ENCODE data around the gene RPL38. TPM values are rescaled to one million over a fixed set of nuclear protein-coding genes. Genes with fewer than 3 reads are reported as not detected.

The RPL38 gene
- total and polyA plus RNA-seq, 2 donors (not counting 1 experiment from before 2014, with no cell fraction given) = 722 to 1,550 TPM

GRCh38 chr17:74231928-74232907, 28.7 kb downstream of the RPL38 start:
- DNase-seq (no peak), ATAC-seq (ENCODE audit: low read depth) (no peak)
- ChIA-PET POLR2A (interaction anchor here (0.6 kb wide), 1 partner anchor 1042 kb away, joined by 5 read pairs; no protein-coding TSS in a partner anchor), CTCF (interaction anchor here (0.5 kb wide), 1 partner anchor 12 kb away, joined by 3 read pairs; no protein-coding TSS in a partner anchor)
- Mint-ChIP-seq H3K9me3 (ENCODE audit: insufficient read depth) (no peaks in the 10 kb centered on the region), H3K4me1 (peaks cover 15% of the 10 kb centered on the region), H3K4me3 (no peak overlapping the region), H3K27ac (no peak overlapping the region), H3K27me3 (no peaks in the 10 kb centered on the region)
- TF ChIP-seq EZH2 (IDR thresholded peaks at IDR 0.05; ENCODE audit: borderline replicate concordance, insufficient read depth, low read depth, low read length, poor library complexity, severe bottlenecking) = no peak
- TF ChIP-seq CTCF (IDR thresholded peaks at IDR 0.05) = no peak
- Histone ChIP-seq H3K27ac (ENCODE audit: low read length in 2 of 2) (no peak overlapping the region), H3K79me2 (ENCODE audit: control insufficient read depth, insufficient read depth, low read length) (no peaks in the 10 kb centered on the region), H3K27me3 (replicated peaks in 1 of 4; ENCODE audit: control extremely low read depth in 1 of 4, control insufficient read depth in 3 of 4, insufficient read depth in 4 of 4, low read length in 3 of 4) (no peaks in the 10 kb centered on the region), H3K4me3 (ENCODE audit: control extremely low read depth in 1 of 5, extremely low read depth in 1 of 5, insufficient read depth in 1 of 5, low read depth in 2 of 5, low read length in 4 of 5) (no peak overlapping the region), H2AFZ (ENCODE audit: insufficient read depth, low read depth, low read length, poor library complexity, severe bottlenecking) (no peak overlapping the region), H3K4me1 (ENCODE audit: control insufficient read depth in 2 of 2, insufficient read depth in 2 of 2, low read length in 2 of 2) (peaks cover 12 to 17% of the 10 kb centered on the region in 2 donors), H4K20me1 (ENCODE audit: control insufficient read depth, insufficient read depth, low read length, poor library complexity, severe bottlenecking) (no peaks in the 10 kb centered on the region), H3K36me3 (replicated peaks in 1 of 2; ENCODE audit: control extremely low read depth in 1 of 2, control insufficient read depth in 1 of 2, extremely low read depth in 1 of 2, insufficient read depth in 2 of 2, low read length in 1 of 2) (no peaks in the 10 kb centered on the region), H3K9ac (ENCODE audit: low read length) (no peak overlapping the region), H3K4me2 (replicated peaks; ENCODE audit: low read depth, low read length, poor library complexity, severe bottlenecking) (no peak overlapping the region), H3K9me3 (ENCODE audit: control extremely low read depth in 1 of 3, control insufficient read depth in 2 of 3, insufficient read depth in 1 of 3, low read length in 2 of 3) (no peaks in the 10 kb centered on the region)
- 94% methylated on average over 17 of the region's 17 CpGs for WGBS (ENCODE audit: insufficient coverage)
- intact Hi-C loops (cut with micrococcal nuclease) = no loop called here

DNA sequence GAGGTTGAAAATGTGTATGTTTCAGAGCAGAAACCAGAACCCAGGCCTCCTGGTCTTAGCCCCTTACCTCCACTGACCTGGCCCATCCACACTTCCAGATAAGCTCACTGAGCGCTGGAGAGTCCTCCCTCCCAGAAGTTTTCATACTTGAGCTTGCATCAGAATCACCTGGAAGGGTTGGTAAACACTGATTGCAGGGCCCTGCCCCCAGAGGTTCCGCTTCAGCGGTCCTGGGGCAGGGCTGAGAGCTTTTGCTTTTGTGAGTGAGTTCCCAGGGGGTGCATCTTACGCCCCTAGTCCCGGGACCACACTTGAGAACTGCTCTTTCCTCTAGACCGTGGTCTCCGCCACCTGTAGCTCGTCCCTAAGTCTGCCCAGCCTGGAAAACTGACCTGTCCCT, 30.5 kb downstream of the RPL38 start:
- Histone ChIP-seq H3K36me3 (replicated peaks in 1 of 2; ENCODE audit: control extremely low read depth in 1 of 2, control insufficient read depth in 1 of 2, extremely low read depth in 1 of 2, insufficient read depth in 2 of 2, low read length in 1 of 2) (no peaks in the 10 kb centered on the region), H3K4me3 (ENCODE audit: control extremely low read depth in 1 of 5, extremely low read depth in 1 of 5, insufficient read depth in 1 of 5, low read depth in 2 of 5, low read length in 4 of 5) (no peak overlapping the region), H3K79me2 (ENCODE audit: control insufficient read depth, insufficient read depth, low read length) (no peaks in the 10 kb centered on the region), H2AFZ (ENCODE audit: insufficient read depth, low read depth, low read length, poor library complexity, severe bottlenecking) (no peak overlapping the region), H3K4me2 (replicated peaks; ENCODE audit: low read depth, low read length, poor library complexity, severe bottlenecking) (peak overlapping the region; percentile 71), H3K27me3 (replicated peaks in 1 of 4; ENCODE audit: control extremely low read depth in 1 of 4, control insufficient read depth in 3 of 4, insufficient read depth in 4 of 4, low read length in 3 of 4) (no peaks in the 10 kb centered on the region), H3K9me3 (ENCODE audit: control extremely low read depth in 1 of 3, control insufficient read depth in 2 of 3, insufficient read depth in 1 of 3, low read length in 2 of 3) (no peaks in the 10 kb centered on the region), H3K4me1 (ENCODE audit: control insufficient read depth in 2 of 2, insufficient read depth in 2 of 2, low read length in 2 of 2) (peaks cover 12 to 17% of the 10 kb centered on the region in 2 donors), H3K27ac (ENCODE audit: low read length in 2 of 2) (no peak overlapping the region), H4K20me1 (ENCODE audit: control insufficient read depth, insufficient read depth, low read length, poor library complexity, severe bottlenecking) (no peaks in the 10 kb centered on the region), H3K9ac (ENCODE audit: low read length) (no peak overlapping the region)
- Mint-ChIP-seq H3K27ac (no peak overlapping the region), H3K4me3 (no peak overlapping the region), H3K4me1 (peaks cover 15% of the 10 kb centered on the region), H3K9me3 (ENCODE audit: insufficient read depth) (no peaks in the 10 kb centered on the region), H3K27me3 (no peaks in the 10 kb centered on the region)
- POLR2A ChIA-PET = no interaction called here
- ATAC-seq (ENCODE audit: low read depth) = no peak
- intact Hi-C loops (cut with micrococcal nuclease) = loop anchor here (2.0 kb wide), 1 partner anchor 21 kb away; the partner anchor contains the start of gene TTYH2
- WGBS (ENCODE audit: insufficient coverage) = 58% methylated on average over 6 of the region's 8 CpGs
- no peak for DNase-seq
- no peak for TF ChIP-seq EZH2 (IDR thresholded peaks at IDR 0.05; ENCODE audit: borderline replicate concordance, insufficient read depth, low read depth, low read length, poor library complexity, severe bottlenecking)
- CTCF ChIA-PET = interaction anchor here (1.1 kb wide), 1 partner anchor 34 kb away, joined by 3 read pairs; no protein-coding TSS in a partner anchor
